Measurements from ENCODE around the gene TTLL7.

DNA sequence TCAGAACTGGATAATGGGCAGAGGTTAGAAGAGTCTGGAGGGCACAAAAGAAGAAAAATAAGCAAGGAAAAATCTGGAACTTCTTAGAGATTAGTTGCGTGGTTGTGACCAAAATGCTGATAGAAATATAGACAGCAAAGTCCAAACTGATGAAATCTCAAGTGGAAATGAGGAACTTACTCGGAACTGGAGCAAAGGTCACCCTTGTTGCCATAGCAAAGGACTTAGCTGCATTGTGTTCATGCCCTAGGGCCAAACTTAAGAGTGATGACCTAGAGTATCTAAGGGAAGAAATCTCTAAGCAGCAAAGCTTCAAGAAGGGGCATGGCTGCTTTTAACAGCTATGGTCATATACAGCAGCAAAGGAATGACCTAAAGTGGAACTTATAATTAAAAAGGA is 180.0 kb downstream of the TTLL7 start:
- TF ChIP-seq, protein P1, sequence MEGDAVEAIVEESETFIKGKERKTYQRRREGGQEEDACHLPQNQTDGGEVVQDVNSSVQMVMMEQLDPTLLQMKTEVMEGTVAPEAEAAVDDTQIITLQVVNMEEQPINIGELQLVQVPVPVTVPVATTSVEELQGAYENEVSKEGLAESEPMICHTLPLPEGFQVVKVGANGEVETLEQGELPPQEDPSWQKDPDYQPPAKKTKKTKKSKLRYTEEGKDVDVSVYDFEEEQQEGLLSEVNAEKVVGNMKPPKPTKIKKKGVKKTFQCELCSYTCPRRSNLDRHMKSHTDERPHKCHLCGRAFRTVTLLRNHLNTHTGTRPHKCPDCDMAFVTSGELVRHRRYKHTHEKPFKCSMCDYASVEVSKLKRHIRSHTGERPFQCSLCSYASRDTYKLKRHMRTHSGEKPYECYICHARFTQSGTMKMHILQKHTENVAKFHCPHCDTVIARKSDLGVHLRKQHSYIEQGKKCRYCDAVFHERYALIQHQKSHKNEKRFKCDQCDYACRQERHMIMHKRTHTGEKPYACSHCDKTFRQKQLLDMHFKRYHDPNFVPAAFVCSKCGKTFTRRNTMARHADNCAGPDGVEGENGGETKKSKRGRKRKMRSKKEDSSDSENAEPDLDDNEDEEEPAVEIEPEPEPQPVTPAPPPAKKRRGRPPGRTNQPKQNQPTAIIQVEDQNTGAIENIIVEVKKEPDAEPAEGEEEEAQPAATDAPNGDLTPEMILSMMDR (IDR thresholded peaks at IDR 0.05): no peak
- TF ChIP-seq RAD21 (conservative IDR thresholded peaks at IDR 0.05 in 1 of 2, IDR thresholded peaks at IDR 0.05 in 1 of 2): no peak
- TF ChIP-seq GATA3 (IDR thresholded peaks at IDR 0.05; ENCODE audit: borderline replicate concordance): no peak
- TF ChIP-seq, protein P2, sequence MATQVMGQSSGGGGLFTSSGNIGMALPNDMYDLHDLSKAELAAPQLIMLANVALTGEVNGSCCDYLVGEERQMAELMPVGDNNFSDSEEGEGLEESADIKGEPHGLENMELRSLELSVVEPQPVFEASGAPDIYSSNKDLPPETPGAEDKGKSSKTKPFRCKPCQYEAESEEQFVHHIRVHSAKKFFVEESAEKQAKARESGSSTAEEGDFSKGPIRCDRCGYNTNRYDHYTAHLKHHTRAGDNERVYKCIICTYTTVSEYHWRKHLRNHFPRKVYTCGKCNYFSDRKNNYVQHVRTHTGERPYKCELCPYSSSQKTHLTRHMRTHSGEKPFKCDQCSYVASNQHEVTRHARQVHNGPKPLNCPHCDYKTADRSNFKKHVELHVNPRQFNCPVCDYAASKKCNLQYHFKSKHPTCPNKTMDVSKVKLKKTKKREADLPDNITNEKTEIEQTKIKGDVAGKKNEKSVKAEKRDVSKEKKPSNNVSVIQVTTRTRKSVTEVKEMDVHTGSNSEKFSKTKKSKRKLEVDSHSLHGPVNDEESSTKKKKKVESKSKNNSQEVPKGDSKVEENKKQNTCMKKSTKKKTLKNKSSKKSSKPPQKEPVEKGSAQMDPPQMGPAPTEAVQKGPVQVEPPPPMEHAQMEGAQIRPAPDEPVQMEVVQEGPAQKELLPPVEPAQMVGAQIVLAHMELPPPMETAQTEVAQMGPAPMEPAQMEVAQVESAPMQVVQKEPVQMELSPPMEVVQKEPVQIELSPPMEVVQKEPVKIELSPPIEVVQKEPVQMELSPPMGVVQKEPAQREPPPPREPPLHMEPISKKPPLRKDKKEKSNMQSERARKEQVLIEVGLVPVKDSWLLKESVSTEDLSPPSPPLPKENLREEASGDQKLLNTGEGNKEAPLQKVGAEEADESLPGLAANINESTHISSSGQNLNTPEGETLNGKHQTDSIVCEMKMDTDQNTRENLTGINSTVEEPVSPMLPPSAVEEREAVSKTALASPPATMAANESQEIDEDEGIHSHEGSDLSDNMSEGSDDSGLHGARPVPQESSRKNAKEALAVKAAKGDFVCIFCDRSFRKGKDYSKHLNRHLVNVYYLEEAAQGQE (IDR thresholded peaks at IDR 0.05): no peak
